ENCODE data around the gene PHLDA1.

PHLDA1 gene

GRCh38 chr12:76006028-76006925, 25.3 kb downstream of the PHLDA1 start:
- H3K27me3 ChIP-seq (replicated peaks; ENCODE audit: control insufficient read depth, insufficient read depth, low read length, poor library complexity, severe bottlenecking): no peaks in the 10 kb centered on the region

GRCh38 chr12:76003355-76003638, 28.3 kb downstream of the PHLDA1 start:
- H3K4me1 ChIP-seq (ENCODE audit: control insufficient read depth, insufficient read depth, low read length, poor library complexity, severe bottlenecking): no peaks in the 10 kb centered on the region
- H3K9me3 ChIP-seq (ENCODE audit: control insufficient read depth, low read length): no peaks in the 10 kb centered on the region
- no peak overlapping the region for H3K27ac ChIP-seq (ENCODE audit: insufficient read depth, low read length, poor library complexity, severe bottlenecking)
- DNase-seq: no peak
- H3K36me3 ChIP-seq (ENCODE audit: control insufficient read depth, insufficient read depth, low read length): no peaks in the 10 kb centered on the region
- H3K27me3 ChIP-seq (replicated peaks; ENCODE audit: control insufficient read depth, insufficient read depth, low read length, poor library complexity, severe bottlenecking): no peaks in the 10 kb centered on the region
- no peak overlapping the region for H3K4me3 ChIP-seq (ENCODE audit: insufficient read depth, low read depth, low read length, poor library complexity, severe bottlenecking)

More at GRCh38 chr12:76006028-76006925, 25.3 kb downstream of the PHLDA1 start:
- no peak overlapping the region for H3K27ac ChIP-seq (ENCODE audit: insufficient read depth, low read length, poor library complexity, severe bottlenecking)
- no peaks in the 10 kb centered on the region for H3K36me3 ChIP-seq (ENCODE audit: control insufficient read depth, insufficient read depth, low read length)
- H3K4me3 ChIP-seq (ENCODE audit: insufficient read depth, low read depth, low read length, poor library complexity, severe bottlenecking): no peak overlapping the region
- no peaks in the 10 kb centered on the region for H3K4me1 ChIP-seq (ENCODE audit: control insufficient read depth, insufficient read depth, low read length, poor library complexity, severe bottlenecking)
- H3K9me3 ChIP-seq (ENCODE audit: control insufficient read depth, low read length): no peaks in the 10 kb centered on the region
- DNase-seq: no peak

DNA sequence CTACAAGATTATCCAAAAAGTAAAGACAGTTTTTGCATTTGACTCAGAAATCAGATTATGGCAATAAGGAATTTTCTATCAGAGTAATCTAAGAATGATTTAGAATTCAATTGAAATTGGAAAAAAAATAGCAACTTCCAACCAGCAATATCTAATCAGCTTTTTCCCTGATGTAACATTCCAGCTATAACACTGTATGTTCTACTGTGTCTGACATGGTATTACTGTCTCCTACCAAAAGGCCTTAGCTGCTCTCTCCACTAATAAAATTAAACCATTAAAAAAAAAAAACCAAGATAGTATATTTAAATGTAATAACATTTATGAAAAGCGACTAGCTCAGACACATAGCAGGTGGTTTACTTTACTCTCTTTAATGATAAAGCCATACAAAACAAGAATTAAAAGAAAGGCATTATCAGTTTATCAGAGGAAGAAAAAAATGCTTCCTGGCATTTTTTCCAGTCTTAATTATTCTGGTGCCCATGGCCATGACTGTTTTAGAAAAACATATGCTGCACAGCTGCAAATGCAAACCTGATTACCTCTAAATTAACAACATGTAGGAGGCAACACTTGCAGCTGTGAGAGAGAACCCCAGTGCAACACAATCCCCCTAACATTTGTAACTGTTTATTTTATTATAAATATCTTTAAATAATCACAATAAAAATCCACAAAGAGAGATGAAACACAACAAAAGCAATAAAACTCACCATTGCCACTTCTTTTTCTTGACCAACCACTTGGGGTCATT, 28.8 kb downstream of the PHLDA1 start:
- H3K27me3 ChIP-seq (replicated peaks; ENCODE audit: control insufficient read depth, insufficient read depth, low read length, poor library complexity, severe bottlenecking): no peaks in the 10 kb centered on the region
- no peak overlapping the region for H3K4me3 ChIP-seq (ENCODE audit: insufficient read depth, low read depth, low read length, poor library complexity, severe bottlenecking)
- H3K4me1 ChIP-seq (ENCODE audit: control insufficient read depth, insufficient read depth, low read length, poor library complexity, severe bottlenecking): no peaks in the 10 kb centered on the region
- no peaks in the 10 kb centered on the region for H3K9me3 ChIP-seq (ENCODE audit: control insufficient read depth, low read length)
- no peaks in the 10 kb centered on the region for H3K36me3 ChIP-seq (ENCODE audit: control insufficient read depth, insufficient read depth, low read length)
- H3K27ac ChIP-seq (ENCODE audit: insufficient read depth, low read length, poor library complexity, severe bottlenecking): no peak overlapping the region
- DNase-seq: no peak

DNA sequence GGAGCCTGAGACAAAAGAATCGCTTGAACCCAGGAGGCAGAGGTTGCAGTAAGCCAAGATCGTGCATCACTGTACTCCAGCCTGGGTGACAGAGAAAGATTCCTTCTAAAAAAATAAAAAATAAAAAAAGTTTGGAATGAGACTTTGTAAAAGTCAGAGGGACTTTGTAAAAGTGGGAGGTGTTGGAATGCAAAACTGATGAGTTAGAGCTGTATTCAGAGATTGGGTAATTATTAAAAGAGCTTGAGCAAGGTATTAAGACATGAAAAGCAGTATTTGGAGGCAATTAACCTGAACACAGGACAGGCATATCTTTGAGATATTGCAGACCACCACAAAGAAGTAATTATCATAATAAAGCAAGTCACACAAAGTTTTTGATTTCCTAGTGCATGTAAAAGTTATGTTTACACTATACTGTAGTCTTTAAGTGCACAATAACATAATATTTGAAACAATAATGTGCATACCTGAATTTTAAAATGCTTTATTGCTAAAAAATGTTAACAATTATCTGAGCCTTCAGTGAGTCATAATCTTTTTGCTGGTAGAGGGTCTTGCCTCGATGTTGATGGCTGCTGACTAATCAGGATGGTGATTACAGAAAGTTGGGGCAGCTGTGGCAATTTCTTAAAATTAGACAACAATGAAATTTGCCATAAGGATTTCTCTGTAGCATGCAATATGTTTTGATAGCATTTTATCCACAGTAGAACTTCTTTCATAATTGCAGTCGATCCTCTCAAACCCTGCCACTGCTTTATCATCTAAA, 33.1 kb downstream of the PHLDA1 start:
- no peak overlapping the region for H3K4me3 ChIP-seq (ENCODE audit: insufficient read depth, low read depth, low read length, poor library complexity, severe bottlenecking)
- DNase-seq: no peak
- no peaks in the 10 kb centered on the region for H3K4me1 ChIP-seq (ENCODE audit: control insufficient read depth, insufficient read depth, low read length, poor library complexity, severe bottlenecking)
- no peaks in the 10 kb centered on the region for H3K36me3 ChIP-seq (ENCODE audit: control insufficient read depth, insufficient read depth, low read length)
- no peaks in the 10 kb centered on the region for H3K27me3 ChIP-seq (replicated peaks; ENCODE audit: control insufficient read depth, insufficient read depth, low read length, poor library complexity, severe bottlenecking)
- no peaks in the 10 kb centered on the region for H3K9me3 ChIP-seq (ENCODE audit: control insufficient read depth, low read length)
- H3K27ac ChIP-seq (ENCODE audit: insufficient read depth, low read length, poor library complexity, severe bottlenecking): no peak overlapping the region

DNA sequence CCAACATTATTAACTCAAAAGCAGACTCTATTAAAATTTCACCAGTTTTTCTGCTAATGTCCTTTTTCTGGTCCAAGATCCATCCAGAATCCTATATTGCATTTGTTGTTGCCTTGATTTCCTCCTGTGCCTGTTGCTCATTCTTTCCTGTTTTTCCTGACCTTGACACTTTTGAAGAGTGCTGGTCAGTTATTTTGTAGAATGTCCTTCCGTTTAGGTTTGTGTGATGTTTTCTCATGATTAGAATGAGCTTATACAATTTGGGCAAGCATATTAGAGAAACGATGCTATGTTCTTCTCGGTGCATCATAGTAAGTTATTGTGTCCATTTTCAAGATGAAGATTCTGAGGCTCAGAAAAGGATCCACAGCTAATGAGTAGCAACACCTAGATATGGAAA, 33.9 kb downstream of the PHLDA1 start:
- Histone ChIP-seq H3K36me3 (ENCODE audit: control insufficient read depth, insufficient read depth, low read length) (no peaks in the 10 kb centered on the region), H3K9me3 (ENCODE audit: control insufficient read depth, low read length) (no peaks in the 10 kb centered on the region), H3K27me3 (replicated peaks; ENCODE audit: control insufficient read depth, insufficient read depth, low read length, poor library complexity, severe bottlenecking) (no peaks in the 10 kb centered on the region), H3K4me1 (ENCODE audit: control insufficient read depth, insufficient read depth, low read length, poor library complexity, severe bottlenecking) (no peaks in the 10 kb centered on the region), H3K27ac (ENCODE audit: insufficient read depth, low read length, poor library complexity, severe bottlenecking) (no peak overlapping the region), H3K4me3 (ENCODE audit: insufficient read depth, low read depth, low read length, poor library complexity, severe bottlenecking) (no peak overlapping the region)
- DNase-seq: no peak

GRCh38 chr12:75996861-75997447, 34.6 kb downstream of the PHLDA1 start:
- Histone ChIP-seq H3K4me3 (ENCODE audit: insufficient read depth, low read depth, low read length, poor library complexity, severe bottlenecking) (no peak overlapping the region), H3K27me3 (replicated peaks; ENCODE audit: control insufficient read depth, insufficient read depth, low read length, poor library complexity, severe bottlenecking) (no peaks in the 10 kb centered on the region), H3K27ac (ENCODE audit: insufficient read depth, low read length, poor library complexity, severe bottlenecking) (no peak overlapping the region), H3K36me3 (ENCODE audit: control insufficient read depth, insufficient read depth, low read length) (no peaks in the 10 kb centered on the region), H3K9me3 (ENCODE audit: control insufficient read depth, low read length) (no peaks in the 10 kb centered on the region), H3K4me1 (ENCODE audit: control insufficient read depth, insufficient read depth, low read length, poor library complexity, severe bottlenecking) (no peaks in the 10 kb centered on the region)
- no peak for DNase-seq

- Histone ChIP-seq H3K4me1 (ENCODE audit: control insufficient read depth, insufficient read depth, low read length, poor library complexity, severe bottlenecking) (no peaks in the 10 kb centered on the region), H3K4me3 (ENCODE audit: insufficient read depth, low read depth, low read length, poor library complexity, severe bottlenecking) (no peak overlapping the region), H3K27me3 (replicated peaks; ENCODE audit: control insufficient read depth, insufficient read depth, low read length, poor library complexity, severe bottlenecking) (no peaks in the 10 kb centered on the region), H3K27ac (ENCODE audit: insufficient read depth, low read length, poor library complexity, severe bottlenecking) (no peak overlapping the region), H3K36me3 (ENCODE audit: control insufficient read depth, insufficient read depth, low read length) (no peaks in the 10 kb centered on the region), H3K9me3 (ENCODE audit: control insufficient read depth, low read length) (no peaks in the 10 kb centered on the region)
- DNase-seq: no peak
Measured at GRCh38 chr12:75995691-75996090, 35.9 kb downstream of the PHLDA1 start.

- DNase-seq: no peak
- Histone ChIP-seq H3K36me3 (ENCODE audit: control insufficient read depth, insufficient read depth, low read length) (no peaks in the 10 kb centered on the region), H3K9me3 (ENCODE audit: control insufficient read depth, low read length) (no peaks in the 10 kb centered on the region), H3K4me3 (ENCODE audit: insufficient read depth, low read depth, low read length, poor library complexity, severe bottlenecking) (no peak overlapping the region), H3K27ac (ENCODE audit: insufficient read depth, low read length, poor library complexity, severe bottlenecking) (no peak overlapping the region), H3K27me3 (replicated peaks; ENCODE audit: control insufficient read depth, insufficient read depth, low read length, poor library complexity, severe bottlenecking) (no peaks in the 10 kb centered on the region), H3K4me1 (ENCODE audit: control insufficient read depth, insufficient read depth, low read length, poor library complexity, severe bottlenecking) (no peaks in the 10 kb centered on the region)
Measured at GRCh38 chr12:75994069-75994740, 37.4 kb downstream of the PHLDA1 start.

- Histone ChIP-seq H3K36me3 (ENCODE audit: control insufficient read depth, insufficient read depth, low read length) (no peaks in the 10 kb centered on the region), H3K9me3 (ENCODE audit: control insufficient read depth, low read length) (no peaks in the 10 kb centered on the region), H3K4me1 (ENCODE audit: control insufficient read depth, insufficient read depth, low read length, poor library complexity, severe bottlenecking) (no peaks in the 10 kb centered on the region), H3K4me3 (ENCODE audit: insufficient read depth, low read depth, low read length, poor library complexity, severe bottlenecking) (no peak overlapping the region), H3K27me3 (replicated peaks; ENCODE audit: control insufficient read depth, insufficient read depth, low read length, poor library complexity, severe bottlenecking) (no peaks in the 10 kb centered on the region), H3K27ac (ENCODE audit: insufficient read depth, low read length, poor library complexity, severe bottlenecking) (no peak overlapping the region)
- DNase-seq: no peak
Measured at GRCh38 chr12:75991753-75992152, 39.8 kb downstream of the PHLDA1 start.
